Kidney epithelial cell (primary cell): ENCODE measurements around the gene LRBA. TPM values are rescaled to one million over a fixed set of nuclear protein-coding genes. Genes with fewer than 3 reads are reported as not detected.
"Not testable (repeated sequence)": the region's sequence is repeated elsewhere in the genome, so short reads cannot be mapped to it uniquely, and the experiment has no call there.

Experiments
- DNase-seq: peaks from one replicate; pipeline ENCODE4 v3.0.0-alpha.2; 2010; ENCODE audit warnings: low read depth
- H3K27me3 ChIP-seq: 2 replicates; pipeline ENCODE4 v1.6.0; 2011; ENCODE audit warnings: low read length; ENCODE audit not compliant: control insufficient read depth, insufficient read depth
- H3K36me3 ChIP-seq: 2 replicates; pipeline ENCODE4 v1.5.1; 2011; ENCODE audit warnings: low read length; ENCODE audit not compliant: control insufficient read depth, insufficient read depth
- H3K4me3 ChIP-seq: 2 replicates; pipeline ENCODE4 v1.5.1; 2011; ENCODE audit warnings: low read depth, mild to moderate bottlenecking, control low read depth, low read length
- total RNA-seq: library from RNA; depleted of rRNA; stranded (reverse); fragments of >200 nt; gene quantifications from 2 replicates; pipeline ENCODE4 v1.2.3, GENCODE V29; 2015
- TF ChIP-seq, protein P1 (sequence below): IDR thresholded peaks from 2 replicates; pipeline ENCODE4 v1.5.1; 2011; ENCODE audit warnings: mild to moderate bottlenecking, moderate library complexity, low read length, control low read depth, inconsistent platforms; ENCODE audit not compliant: insufficient read depth, poor library complexity, severe bottlenecking

Gene LRBA
- total RNA-seq, 1 donor from 2014 or later: 85.2 TPM

DNA sequence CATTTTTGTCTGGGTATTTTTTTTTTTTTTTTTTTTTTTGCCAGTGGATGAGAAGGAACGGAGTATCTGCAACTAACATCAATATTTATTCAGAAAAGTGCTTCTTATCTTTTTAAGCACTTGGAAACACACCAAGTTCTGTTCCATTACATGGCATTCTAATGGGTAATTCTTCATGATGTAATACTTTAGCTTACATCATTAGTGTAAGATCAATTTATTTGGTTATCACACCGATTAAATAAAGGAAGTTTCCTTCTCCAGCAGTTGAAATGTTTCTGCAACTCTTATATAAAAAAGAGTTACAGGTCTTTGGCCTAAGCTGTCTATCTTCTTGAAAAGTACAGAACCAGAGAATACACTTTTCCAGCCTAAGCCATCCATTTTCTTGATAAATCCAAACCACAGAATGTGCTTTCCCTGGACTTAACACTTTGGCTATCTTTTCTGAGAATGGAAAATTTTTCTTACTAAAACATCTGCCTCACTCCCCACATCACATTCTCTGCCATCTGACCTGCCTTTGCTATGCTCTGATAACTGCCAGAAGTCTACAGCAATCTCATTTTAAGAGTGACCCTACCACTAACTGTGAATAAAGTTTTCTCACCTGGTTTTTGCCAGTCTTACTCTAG, 625.1 kb downstream of the LRBA start:
- TF ChIP-seq, protein P1, sequence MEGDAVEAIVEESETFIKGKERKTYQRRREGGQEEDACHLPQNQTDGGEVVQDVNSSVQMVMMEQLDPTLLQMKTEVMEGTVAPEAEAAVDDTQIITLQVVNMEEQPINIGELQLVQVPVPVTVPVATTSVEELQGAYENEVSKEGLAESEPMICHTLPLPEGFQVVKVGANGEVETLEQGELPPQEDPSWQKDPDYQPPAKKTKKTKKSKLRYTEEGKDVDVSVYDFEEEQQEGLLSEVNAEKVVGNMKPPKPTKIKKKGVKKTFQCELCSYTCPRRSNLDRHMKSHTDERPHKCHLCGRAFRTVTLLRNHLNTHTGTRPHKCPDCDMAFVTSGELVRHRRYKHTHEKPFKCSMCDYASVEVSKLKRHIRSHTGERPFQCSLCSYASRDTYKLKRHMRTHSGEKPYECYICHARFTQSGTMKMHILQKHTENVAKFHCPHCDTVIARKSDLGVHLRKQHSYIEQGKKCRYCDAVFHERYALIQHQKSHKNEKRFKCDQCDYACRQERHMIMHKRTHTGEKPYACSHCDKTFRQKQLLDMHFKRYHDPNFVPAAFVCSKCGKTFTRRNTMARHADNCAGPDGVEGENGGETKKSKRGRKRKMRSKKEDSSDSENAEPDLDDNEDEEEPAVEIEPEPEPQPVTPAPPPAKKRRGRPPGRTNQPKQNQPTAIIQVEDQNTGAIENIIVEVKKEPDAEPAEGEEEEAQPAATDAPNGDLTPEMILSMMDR: no peak
- DNase-seq: no peak
- no peaks in the 10 kb centered on the region for H3K36me3 ChIP-seq

GRCh38 chr4:150387981-150388380, 627.1 kb downstream of the LRBA start:
- no peak for DNase-seq
- TF ChIP-seq, protein P1: no peak
- H3K36me3 ChIP-seq: no peaks in the 10 kb centered on the region
- H3K27me3 ChIP-seq: no peaks in the 10 kb centered on the region
- no peak overlapping the region for H3K4me3 ChIP-seq

More for the DNA sequence above, 625.1 kb downstream of the LRBA start:
- Histone ChIP-seq H3K4me3 (no peak overlapping the region), H3K27me3 (no peaks in the 10 kb centered on the region)

DNA sequence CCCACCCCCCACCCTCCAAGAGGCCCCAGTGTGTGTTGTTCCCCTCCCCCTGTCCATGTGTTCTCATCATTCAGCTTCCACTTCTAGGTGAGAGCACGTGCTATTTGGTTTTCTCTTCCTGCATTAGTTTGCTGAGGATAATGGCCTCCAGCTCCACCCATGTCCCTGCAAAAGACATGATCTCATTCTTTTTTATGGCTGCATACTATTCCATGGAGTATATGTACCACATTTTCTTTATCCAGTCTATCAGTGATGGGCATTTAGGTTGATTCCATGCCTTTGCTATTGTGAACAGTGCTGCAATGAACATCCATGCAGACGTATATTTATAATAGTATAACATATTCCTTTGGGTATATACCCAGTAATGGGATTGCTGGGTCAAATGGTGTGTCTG, 628.7 kb downstream of the LRBA start:
- not testable (repeated sequence) for DNase-seq, H3K4me3 ChIP-seq, H3K36me3 ChIP-seq, H3K27me3 ChIP-seq

GRCh38 chr4:150385606-150386005, 629.5 kb downstream of the LRBA start:
- no peak overlapping the region for H3K4me3 ChIP-seq
- no peaks in the 10 kb centered on the region for H3K36me3 ChIP-seq
- no peaks in the 10 kb centered on the region for H3K27me3 ChIP-seq
- peak; percentile 28 for DNase-seq
- TF ChIP-seq, protein P1: no peak

- H3K27me3 ChIP-seq: no peaks in the 10 kb centered on the region
- no peak overlapping the region for H3K4me3 ChIP-seq
- no peak for DNase-seq
- TF ChIP-seq, protein P1: no peak
- no peaks in the 10 kb centered on the region for H3K36me3 ChIP-seq
Measured at GRCh38 chr4:150384249-150384648, 630.8 kb downstream of the LRBA start.

- TF ChIP-seq, protein P1: no peak
- DNase-seq: no peak
- no peaks in the 10 kb centered on the region for H3K36me3 ChIP-seq
- H3K4me3 ChIP-seq: no peak overlapping the region
- H3K27me3 ChIP-seq: no peaks in the 10 kb centered on the region
Measured at GRCh38 chr4:150382028-150382427, 633.1 kb downstream of the LRBA start.
